HG02938 (cell line): ENCODE data around the gene SAMD11.

Source experiments
- ATAC-seq: cut with Tn5 transposase; IDR thresholded peaks from one replicate; pipeline ENCODE4 v1.9.1; 2021; ENCODE audit warnings: mild to moderate bottlenecking, moderate library complexity; ENCODE audit not compliant: unreplicated experiment

Gene SAMD11

DNA sequence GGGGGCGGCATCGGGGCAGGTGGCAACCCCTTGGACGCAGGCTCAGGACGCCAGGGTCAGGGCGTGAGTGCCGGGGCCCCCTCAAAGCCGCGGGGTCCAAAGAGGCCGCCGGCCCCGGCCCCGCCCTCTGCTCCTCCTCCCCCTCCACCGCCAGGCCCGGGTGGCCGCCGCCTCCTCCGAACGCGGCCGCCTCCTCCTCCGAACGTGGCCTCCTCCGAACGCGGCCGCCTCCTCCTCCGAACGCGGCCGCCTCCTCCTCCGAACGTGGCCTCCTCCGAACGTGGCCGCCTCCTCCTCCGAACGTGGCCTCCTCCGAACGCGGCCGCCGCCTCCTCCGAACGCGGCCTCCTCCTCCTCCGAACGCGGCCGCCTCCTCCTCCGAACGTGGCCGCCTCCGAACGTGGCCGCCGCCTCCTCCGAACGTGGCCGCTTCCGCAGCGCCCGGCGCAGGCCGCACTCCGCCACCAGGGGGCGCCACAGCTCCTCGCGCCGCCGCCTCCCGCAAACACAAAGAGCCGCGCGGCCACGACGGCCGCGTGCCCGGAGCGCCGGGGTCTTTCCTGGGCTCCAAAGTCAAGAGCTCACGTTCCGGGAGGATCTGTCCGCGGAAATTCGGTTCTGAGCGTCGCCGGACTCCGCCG is 19.3 kb upstream of the SAMD11 start:
- peak; percentile 53 for ATAC-seq

DNA sequence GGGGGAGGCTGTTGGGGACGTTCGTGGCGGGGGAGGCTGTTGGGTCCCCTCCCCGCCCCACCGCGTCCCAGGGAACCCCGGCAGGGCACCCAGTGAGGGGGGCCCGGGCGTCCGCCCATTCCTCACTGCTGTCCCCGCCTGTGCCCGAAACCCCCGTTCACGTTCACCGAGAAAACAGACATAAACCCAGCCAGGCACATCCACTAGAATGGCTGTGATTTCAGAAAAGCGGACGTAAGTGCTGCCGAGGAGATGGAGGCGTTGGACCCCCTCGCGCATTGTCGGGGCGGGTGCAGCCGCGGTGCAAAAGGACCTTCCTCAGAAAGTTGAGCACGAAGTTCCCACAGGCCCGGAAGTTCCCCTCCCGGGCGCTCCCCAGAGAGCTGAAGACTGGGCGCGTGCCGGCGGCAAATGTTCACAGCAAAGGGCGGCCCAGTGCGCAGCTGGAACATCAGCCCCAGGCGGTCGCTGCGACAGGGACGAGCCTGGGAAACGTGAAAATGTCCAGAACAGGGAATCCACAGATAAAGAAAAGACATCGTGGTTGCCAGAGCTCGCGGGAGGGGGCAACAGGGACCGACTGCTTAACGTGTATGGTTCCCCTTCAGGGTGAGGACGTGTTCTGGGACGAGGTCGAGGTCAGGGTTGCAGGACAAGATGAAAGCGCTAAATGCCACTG is 18.5 kb upstream of the SAMD11 start:
- no peak for ATAC-seq

DNA sequence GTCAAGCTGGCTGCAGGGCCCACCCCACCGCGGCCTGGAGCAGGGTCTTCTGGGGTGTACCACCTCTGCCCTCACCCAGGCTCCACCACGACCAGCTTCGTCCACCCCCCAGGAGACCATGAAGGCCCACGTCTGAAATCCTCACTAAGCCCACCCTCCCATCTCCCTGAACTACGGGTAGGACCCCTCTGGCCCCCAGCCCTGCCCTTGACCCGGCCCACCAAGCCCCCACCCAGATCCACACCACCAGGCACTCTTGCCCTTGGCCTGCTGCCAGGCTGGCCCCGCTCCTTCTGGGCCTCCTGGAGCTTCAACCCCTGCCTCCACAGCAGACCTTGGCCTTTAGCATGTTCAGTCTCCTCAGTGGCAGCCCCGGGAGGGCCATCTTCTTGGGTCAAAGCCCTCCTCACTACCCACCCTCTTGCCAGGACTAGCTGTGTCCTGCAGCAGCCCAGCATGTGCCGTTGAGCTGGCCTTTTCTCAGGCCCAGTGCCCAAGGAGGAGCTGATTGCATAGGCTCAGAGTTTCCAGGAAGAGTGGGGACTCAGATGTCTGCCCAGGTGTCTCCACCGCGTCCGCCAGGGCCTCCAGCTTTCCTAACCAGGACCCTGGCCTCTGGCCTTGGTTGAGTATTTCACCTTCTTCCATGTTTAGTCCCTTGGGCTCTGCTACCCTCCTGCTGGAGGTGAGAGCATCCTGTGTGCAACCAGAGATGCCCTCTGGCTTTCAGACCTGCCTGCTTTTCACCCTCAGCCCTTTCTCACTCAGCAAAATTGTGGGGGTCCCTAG is 17.7 kb upstream of the SAMD11 start:
- no peak for ATAC-seq

DNA sequence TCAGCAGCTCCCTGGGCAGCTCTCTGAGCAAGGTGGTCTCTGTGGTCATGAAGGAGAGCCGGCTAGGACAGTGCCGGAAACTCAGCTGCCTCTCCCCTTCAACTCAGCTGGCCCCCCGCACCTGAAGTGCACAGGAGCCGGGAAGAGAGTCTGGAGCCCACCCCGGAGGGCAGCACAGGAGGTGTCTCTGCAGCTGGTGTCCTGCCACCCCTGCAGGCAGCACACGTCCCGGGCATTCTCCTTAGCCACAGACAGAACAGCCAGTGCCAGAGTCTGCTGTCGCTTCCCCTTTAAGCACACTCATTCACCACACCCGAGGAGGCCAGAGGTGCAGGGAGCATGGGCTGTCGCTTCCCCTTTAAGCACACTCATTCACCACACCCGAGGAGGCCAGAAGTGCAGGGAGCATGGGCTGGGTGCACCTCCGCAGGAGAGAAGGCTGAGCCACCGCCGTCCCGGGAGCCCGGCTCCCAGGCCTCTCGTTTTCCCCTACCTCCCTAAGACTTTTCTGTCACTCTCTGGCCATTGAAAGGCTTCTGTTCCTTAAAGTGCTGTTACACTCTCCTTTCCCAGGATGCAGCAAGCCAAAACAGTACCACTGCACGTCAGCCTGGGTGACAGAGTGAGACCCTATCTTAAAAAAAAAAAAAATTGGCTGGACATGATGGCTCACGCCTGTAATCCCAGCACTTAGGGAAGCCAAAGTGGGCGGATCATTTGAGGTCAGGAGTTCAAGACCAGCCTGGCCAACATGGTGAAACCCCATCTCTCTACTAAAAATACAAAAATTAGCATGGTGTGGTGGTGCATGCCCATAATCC is 16.9 kb upstream of the SAMD11 start:
- no peak for ATAC-seq

DNA sequence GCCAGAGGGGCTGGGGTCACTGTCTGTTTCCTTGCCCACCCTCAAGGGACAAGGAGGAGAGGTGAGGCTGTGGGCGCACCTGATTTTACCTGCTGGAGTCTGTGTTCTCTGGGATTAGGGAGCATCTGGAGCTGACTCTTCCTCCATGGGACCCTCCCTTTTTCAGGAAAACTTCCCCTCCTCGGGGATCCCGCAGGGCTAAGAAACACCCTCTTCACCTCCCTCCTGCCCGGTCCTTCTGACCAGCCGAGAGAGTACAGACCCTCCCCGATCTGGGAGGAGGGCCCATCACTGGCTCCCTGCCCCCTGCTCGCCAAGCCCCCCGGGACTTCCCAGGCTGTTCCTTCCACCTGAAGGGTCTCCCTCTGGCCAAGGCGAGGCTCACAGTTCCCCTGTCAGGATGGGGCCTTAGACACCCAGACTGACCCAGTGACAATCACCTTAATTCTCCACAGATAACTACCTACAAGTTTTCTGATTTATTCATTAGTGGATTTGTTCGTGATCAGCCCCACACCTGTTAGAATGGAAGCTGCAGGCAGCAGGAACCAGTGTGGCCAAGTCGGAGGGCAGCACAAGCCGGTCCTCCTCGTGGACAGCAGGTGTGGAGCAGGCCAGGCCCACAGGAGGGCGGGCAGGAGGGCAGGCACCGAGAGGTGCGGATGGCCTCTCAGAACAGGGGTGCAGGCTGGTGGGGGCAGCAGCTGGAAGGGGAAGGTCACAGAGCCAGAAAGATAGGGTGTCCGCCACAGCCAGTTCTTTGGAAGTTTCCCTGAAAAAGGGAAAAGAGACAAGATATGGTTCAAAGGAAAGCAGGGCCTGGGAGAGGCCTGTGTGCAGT is 15.9 kb upstream of the SAMD11 start:
- no peak for ATAC-seq

DNA sequence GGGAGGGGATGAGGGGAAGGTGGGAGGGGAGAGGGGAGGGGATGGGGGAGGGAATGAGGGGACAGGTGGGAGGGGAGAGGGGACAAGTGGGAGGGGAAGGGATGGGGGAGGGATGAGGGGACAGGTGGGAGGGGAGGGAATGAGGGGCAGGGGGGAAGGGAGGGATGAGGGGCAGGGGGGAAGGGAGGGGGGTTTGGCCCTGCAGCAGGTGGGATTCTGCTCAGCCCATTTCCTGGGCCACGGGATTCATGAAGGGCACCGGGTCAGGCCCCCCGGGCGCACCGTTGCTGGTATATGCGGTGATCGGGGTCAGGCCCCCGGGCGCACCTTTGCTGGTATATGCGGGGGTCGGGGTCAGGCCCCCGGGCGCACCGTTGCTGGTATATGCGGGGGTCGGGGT is 15.1 kb upstream of the SAMD11 start:
- ATAC-seq: no peak

DNA sequence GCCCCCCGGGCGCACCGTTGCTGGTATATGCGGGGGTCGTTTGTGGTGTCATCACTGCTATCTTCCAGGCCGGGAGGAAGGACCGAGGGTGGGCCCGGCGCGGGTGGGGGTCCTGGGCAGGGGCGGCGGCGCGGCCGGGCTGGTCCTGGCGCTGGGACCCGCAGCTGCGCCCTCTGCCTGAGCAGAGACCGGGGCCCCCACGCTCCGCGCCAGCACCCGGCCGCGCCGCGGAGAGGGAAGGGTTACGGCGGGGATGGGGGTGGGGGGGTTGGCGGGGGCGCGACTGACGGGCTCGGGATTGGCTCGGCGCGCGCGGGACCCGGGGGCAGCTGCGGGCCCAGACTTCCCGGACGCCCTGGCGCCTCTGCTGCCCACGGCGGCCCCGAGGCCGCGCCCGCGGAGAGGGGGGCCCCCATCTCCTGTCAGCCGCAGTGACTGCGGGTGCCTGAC is 13.8 kb upstream of the SAMD11 start:
- ATAC-seq: no peak

DNA sequence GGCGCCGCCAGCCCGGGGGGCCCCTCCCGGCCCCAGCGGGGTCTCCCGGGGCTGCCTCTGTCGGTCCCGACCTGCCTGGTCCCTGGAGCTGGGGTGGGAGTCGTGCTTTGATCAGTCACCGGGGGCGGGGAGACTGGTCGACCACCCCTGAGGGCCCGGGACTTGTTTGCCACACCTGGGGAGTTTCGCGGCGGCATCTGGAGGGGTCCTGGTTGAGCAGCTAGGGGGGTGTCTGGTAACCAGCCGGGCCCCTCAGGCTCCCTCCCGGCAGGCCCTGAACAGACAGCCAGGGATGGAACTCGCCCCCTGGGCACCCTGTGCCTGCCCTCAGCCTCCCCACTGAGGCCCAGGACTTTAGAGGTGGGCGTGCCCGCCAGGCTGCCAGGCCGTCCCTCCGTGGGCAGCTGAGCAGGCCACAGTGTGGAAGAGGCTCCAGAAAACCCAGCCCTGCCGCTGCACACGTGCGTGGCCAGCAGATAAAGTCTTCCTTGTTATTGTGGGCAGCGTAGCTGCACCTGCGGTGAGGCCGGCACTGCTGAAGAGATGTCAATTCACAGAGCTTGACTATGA is 13.3 kb upstream of the SAMD11 start:
- ATAC-seq: no peak

DNA sequence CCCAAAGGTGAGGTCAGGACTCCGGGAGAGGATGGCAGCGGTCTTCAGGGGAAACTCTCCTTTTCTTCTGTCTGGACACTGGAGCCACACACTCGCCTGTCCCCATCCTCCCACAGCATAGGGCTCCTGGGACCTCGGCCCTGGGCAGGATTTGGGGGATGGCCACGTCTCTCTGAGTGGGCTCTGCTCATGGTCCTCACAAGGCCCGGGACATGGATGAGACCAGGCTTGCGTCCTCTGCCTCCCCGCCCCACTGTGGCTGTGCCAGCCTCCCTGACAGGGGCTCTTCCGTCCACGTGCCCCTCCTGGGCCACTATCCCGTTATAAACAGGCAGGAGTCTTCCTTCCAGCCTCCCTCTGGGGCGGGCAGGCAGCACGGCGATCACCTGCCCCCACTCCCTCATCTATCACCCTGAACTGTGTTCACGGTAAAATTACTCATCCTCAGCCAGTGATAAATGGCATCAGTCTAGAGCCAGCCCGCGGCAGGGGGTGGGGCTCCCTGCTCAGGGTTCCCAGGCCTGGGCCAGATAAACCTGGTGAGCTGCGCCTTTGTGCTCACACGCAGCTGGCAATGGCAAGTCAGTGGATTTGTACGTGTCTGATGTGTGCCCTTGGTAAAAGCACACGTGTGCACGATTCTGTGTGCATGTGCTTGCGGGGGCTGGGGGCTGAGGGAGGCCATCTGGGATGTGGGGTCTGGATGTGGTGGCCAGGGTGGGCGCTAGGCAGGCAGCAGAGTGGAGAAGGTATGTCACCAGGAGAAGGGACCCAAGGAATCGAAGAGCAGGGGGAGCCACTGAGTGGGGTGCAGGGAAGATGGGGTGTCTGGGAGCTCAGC is 12.6 kb upstream of the SAMD11 start:
- no peak for ATAC-seq

DNA sequence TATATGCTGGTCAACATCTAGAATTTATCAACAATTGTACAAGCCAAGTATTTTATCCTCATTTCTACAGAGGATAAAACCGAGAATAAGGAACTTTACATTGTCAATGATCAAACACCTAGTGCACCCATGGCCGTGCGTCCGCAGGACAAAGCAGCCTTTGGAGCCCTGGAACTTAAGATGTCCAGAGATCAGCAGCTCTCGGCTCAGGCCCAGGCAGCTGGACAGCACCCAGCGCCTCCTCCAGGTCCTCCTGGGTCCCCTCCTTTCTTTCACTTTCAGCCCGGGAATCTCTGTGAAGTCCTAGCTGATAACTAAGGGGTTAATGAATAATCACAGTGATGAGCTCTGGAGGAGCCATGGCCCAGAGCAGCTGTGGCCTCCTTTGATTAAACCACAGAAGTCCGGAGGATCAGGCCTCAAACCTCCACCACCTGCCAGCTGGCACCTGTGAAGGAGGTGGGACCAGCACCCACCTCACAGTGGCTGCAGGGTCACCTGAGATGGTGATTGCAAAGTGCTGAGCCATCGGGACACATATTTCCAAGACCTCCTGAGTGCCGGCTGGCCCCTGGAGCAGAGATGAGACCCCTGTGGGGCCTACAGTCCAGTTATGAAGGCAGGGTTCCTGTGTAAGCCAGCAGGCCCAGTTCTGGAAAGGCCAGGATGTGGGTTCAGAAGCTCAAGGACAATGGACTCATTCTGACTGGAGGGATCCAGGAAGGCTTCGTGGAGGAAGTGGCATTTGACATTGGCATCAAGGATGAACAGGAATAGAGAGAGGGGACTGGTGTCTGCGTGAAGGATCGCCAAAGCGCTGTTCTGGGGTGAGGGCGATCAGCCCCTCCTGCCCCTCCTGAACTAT is 11.6 kb upstream of the SAMD11 start:
- no peak for ATAC-seq

DNA sequence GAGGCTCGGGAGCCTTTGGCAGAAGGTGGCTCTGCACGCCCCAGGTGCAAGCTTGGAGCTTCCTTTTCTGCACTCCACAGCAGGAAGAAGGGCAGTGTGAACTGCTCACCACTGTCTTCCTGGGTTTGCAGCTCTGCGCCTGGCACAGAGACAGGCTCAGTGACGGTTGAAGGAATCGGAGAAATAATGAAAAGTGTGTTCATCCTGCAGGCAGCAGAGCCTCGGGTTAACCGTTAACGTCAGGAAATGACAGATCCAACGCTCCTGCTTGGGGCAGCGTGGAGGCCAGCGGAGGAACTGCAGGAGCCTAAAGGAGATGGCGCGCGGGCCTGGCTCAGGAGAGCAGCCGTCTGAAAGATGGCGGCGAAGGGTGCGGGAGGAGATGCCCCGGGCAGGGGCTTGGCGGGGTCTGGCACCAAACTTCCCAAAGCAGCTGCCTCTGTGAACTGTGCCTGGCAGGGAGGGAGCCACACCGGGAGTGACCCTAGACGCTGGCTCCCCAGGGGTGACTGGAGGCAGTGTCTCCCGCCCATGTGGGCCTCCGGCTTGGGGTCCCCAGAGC is 10.9 kb upstream of the SAMD11 start:
- ATAC-seq: no peak

DNA sequence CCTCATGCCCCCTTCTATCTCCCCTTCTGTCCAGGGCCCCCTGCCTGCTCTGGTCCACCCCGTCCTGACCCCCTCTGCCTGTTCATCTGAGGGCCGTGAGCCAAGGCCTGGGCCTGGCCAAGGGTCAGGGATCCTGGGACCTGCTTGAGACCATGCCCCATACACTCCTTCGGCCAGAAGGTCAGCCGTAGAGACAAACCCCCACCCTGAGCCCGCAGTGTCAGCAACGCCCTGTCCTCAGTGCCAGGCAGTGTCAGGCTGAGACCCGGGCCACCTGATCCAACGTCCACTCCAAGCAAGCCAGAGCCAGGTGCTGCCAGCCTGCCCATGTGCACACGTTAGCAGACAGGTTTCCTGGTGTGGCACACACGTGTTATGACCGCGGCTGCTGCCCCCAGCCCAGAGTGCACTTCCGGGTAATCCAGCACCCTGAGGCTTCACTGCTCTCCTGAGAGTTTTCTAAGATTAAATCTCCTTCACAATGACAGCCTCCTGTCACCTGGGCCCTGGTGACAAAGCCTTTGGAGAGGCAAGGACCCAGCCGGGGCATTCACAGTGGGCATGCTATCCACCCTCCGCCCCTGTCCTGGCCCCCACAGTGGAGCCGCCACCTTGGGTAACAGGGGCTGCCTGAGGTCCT is 10.1 kb upstream of the SAMD11 start:
- no peak for ATAC-seq

DNA sequence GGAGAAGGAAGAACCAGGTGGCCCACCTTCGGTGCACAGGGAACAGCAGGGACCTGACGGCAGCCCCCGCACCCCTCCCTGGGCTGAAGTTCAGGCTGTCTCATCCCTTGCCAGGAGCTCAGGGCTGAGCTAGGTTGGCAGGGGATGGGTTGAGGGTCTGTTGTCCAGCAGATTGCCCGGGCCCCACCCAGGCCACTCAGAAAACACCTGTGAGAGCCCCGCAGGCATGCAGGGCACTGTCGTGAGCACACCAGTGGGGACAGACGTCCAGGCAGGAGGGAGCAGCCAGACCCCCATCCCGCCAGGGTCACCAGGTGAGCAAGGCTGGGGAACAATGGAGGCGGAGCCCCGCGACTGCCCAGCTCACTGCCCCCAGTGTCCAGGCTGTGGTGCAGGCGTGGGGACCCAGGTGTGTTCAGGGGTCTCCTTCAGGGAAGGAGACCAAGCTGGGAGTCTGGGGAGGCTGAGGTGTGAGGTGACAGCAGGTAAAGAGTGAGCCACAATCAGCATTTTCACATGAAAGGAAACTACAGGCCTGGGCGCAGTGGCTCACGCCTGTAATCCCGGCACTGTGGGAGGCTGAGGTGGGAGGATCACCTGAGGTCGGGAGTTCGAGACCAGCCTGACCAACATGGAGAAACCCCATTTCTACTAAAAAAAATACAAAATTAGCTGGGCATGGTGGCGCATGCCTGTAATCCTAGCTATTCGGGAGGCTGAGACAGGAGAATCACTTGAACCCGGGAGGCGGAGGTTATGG is 9.4 kb upstream of the SAMD11 start:
- ATAC-seq: no peak

DNA sequence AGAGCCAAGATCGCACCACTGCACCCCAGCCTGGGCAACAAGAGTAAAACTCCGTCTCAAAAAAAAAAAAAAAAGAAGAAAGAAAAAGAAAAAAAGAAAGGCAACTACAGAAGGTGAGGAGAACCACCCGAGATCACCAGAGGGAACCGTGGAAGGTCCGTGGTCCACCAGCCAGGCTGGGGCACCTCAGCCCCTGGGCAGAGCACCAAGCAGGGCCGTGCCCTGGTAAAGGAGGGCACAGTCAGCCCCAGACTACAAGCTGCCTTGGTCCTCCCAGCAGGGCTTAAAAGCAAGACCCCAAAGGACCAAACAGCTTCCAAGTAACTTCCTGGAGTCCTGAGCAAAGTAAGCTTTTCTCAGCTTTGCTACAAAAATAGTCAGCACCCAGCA is 8.8 kb upstream of the SAMD11 start:
- ATAC-seq: no peak

DNA sequence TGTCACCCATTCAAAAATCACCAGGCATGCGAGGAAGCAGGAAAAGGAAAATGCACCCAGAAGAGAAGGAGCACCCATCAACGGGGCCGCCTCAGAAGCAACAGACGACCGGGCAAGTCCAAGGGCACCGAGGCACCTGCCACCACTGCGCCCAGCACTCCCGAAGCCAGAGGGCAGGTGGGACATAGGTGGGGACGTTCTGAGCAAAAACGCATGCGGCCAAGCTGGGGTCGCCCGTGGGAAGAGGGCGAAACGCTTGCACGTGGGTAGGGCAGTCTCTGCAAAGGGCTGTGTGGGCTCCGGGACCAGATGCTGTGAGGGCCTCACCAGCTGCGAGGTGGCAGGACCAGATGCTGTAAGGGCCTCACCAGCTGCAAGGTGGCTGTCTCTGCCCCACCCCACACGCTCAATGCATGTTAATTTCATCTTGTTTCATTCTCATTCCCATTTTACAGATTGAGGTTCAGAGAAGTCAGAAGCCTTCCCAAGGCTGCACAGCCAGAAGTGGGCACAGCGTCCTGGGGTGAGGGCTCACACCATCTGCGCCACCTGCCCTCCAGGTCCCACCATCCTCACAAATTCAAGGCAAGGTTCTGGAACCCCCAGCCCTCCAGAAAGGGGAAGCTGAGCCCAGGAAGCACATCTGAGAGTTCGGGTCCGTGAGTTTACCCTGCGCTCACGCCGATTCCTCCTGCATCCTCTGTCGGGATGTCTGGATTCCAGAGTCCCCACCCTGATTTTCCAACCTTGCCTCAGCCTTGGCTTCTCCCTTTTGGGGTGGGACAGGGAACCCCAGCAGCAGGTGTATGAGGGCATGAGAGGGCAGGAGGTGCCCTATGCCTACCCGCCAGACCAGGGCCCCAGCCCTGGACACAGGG is 8.2 kb upstream of the SAMD11 start:
- no peak for ATAC-seq
